H4 (cell line): Measurements from ENCODE around the gene FMR1NB. TPM values are rescaled to one million over a fixed set of nuclear protein-coding genes. Genes with fewer than 3 reads are reported as not detected.

Experiments
- DNase-seq: peaks from one replicate; pipeline ENCODE4 v3.0.0-alpha.2; 2015; ENCODE audit warnings: low spot score
- total RNA-seq: library from RNA; depleted of rRNA; stranded (reverse); fragments of >200 nt; shearing (Covaris generic); gene quantifications from 2 replicates; pipeline ENCODE4 v1.2.3, GENCODE V29; 2014; rRNA removed

Gene FMR1NB
- total RNA-seq, 1 experiment from 2014 or later, result not detected

GRCh38 chrX:148070504-148070877 lies 89.4 kb downstream of the FMR1NB start:
- DNase-seq, result no peak

Other genes with a start within 250 kb of the FMR1NB start
- gene FMR1, start 69.4 kb upstream of the FMR1NB start, total RNA-seq, result 17.9 and 26.3 TPM in 2 replicates